Measurements from ENCODE around the gene F7. TPM values are rescaled to one million over a fixed set of nuclear protein-coding genes. Genes with fewer than 3 reads are reported as not detected.
"Not testable (repeated sequence)": the region's sequence is repeated elsewhere in the genome, so short reads cannot be mapped to it uniquely, and the experiment has no call there.

F7 gene
- total and polyA plus RNA-seq, 4 donors: 0.04 to 0.26 (median 0.14) TPM

GRCh38 chr13:113077953-113078901 lies 27.4 kb upstream of the F7 start:
- Histone ChIP-seq H3K9ac (ENCODE audit: insufficient read depth in 1 of 2, low read length in 2 of 2) (no peak overlapping the region), H3K9me3 (ENCODE audit: control insufficient read depth in 4 of 4, insufficient read depth in 3 of 4, low read length in 3 of 4) (peaks cover 0 to 2% (median 0%) of the 10 kb centered on the region in 4 donors), H3K36me3 (ENCODE audit: control insufficient read depth in 4 of 4, insufficient read depth in 4 of 4, low read length in 4 of 4) (peaks cover 0 to 35% (median 0%) of the 10 kb centered on the region in 4 donors), H3K4me3 (no peak overlapping the region), H3K27me3 (ENCODE audit: control insufficient read depth in 3 of 3, insufficient read depth in 3 of 3, low read length in 2 of 3) (no peaks in the 10 kb centered on the region), H3K4me1 (ENCODE audit: control insufficient read depth in 5 of 5, insufficient read depth in 5 of 5, low read length in 5 of 5) (peaks cover 0 to 5% (median 2%) of the 10 kb centered on the region in 5 donors), H3K27ac (ENCODE audit: low read depth in 1 of 2, low read length in 1 of 2) (no peak overlapping the region)
- TF ChIP-seq CTCF (IDR thresholded peaks at IDR 0.05; ENCODE audit: control extremely low read depth, extremely low read depth): no peak
- DNase-seq (no peak), ATAC-seq (ENCODE audit: insufficient read depth, low FRiP score) (no peak)
- 94 to 97% methylated on average over 37 to 42 of the region's 42 CpGs for WGBS, 2 donors

GRCh38 chr13:113078902-113079780 lies 26.4 kb upstream of the F7 start:
- DNase-seq: peak in 2 of 3 donors; percentile 22 to 65
- Histone ChIP-seq H3K27ac (ENCODE audit: low read depth in 1 of 2, low read length in 1 of 2) (no peak overlapping the region), H3K4me1 (ENCODE audit: control insufficient read depth in 5 of 5, insufficient read depth in 5 of 5, low read length in 5 of 5) (peaks cover 0 to 5% (median 2%) of the 10 kb centered on the region in 5 donors), H3K9me3 (ENCODE audit: control insufficient read depth in 4 of 4, insufficient read depth in 3 of 4, low read length in 3 of 4) (peaks cover 0 to 2% (median 0%) of the 10 kb centered on the region in 4 donors), H3K4me3 (no peak overlapping the region), H3K27me3 (ENCODE audit: control insufficient read depth in 3 of 3, insufficient read depth in 3 of 3, low read length in 2 of 3) (no peaks in the 10 kb centered on the region), H3K9ac (ENCODE audit: insufficient read depth in 1 of 2, low read length in 2 of 2) (no peak overlapping the region), H3K36me3 (ENCODE audit: control insufficient read depth in 4 of 4, insufficient read depth in 4 of 4, low read length in 4 of 4) (peaks cover 0 to 31% (median 0%) of the 10 kb centered on the region in 4 donors)
- WGBS, 2 donors: 71 to 81% methylated on average over 27 of the region's 27 CpGs
- ATAC-seq (ENCODE audit: insufficient read depth, low FRiP score): no peak
- no peak for TF ChIP-seq CTCF (IDR thresholded peaks at IDR 0.05; ENCODE audit: control extremely low read depth, extremely low read depth)

- H3K36me3 ChIP-seq (ENCODE audit: control insufficient read depth in 4 of 4, insufficient read depth in 4 of 4, low read length in 4 of 4): peaks cover 0 to 33% (median 0%) of the 10 kb centered on the region in 4 donors
- not testable (repeated sequence) for H3K9ac ChIP-seq (ENCODE audit: insufficient read depth in 1 of 2, low read length in 2 of 2); H3K4me1 ChIP-seq (ENCODE audit: control insufficient read depth in 5 of 5, insufficient read depth in 5 of 5, low read length in 5 of 5); H3K27ac ChIP-seq (ENCODE audit: low read depth in 1 of 2, low read length in 1 of 2); DNase-seq; ATAC-seq (ENCODE audit: insufficient read depth, low FRiP score); H3K27me3 ChIP-seq (ENCODE audit: control insufficient read depth in 3 of 3, insufficient read depth in 3 of 3, low read length in 2 of 3); H3K9me3 ChIP-seq (ENCODE audit: control insufficient read depth in 4 of 4, insufficient read depth in 3 of 4, low read length in 3 of 4); H3K4me3 ChIP-seq
- WGBS, 2 donors: 74 to 77% methylated on average over 6 to 9 of the region's 9 CpGs
Observed at GRCh38 chr13:113079781-113080080, 25.9 kb upstream of the F7 start.
